Prostate gland (tissue), 2 donors: Measurements from ENCODE around the gene RAB6B. TPM values are rescaled to one million over a fixed set of nuclear protein-coding genes. Genes with fewer than 3 reads are reported as not detected.
A peak's percentile ranks its signal among the peaks of the same experiment; 100 is the strongest.

Source experiments
- DNase-seq: peaks from one replicate; pipeline ENCODE4 v3.0.0-alpha.2; 2019; ENCODE audit warnings: low spot score
- H3K27ac ChIP-seq, 2 donors: fragments of 200-600 bp; sonication (generic); 2 replicates each; pipeline ENCODE4 v1.5.1; 2017 to 2019
- H3K27me3 ChIP-seq: fragments of 200-600 bp; sonication (generic); replicated peaks from 2 replicates; pipeline ENCODE4 v1.5.1; 2019; ENCODE audit not compliant: insufficient read depth
- H3K36me3 ChIP-seq, 2 donors: fragments of 200-600 bp; sonication (generic); 1 replicate in 1 of 2; 2 replicates in 1 of 2; pipeline versions ENCODE4 v1.5.1 to v1.8.1; 2017 to 2019
- H3K4me1 ChIP-seq: fragments of 200-600 bp; sonication (generic); replicated peaks from 2 replicates; pipeline ENCODE4 v1.5.1; 2019
- H3K4me3 ChIP-seq, 2 donors: fragments of 200-600 bp; sonication (generic); 2 replicates each; pipeline ENCODE4 v1.5.1; 2017 to 2019
- H3K9me3 ChIP-seq: fragments of 200-600 bp; sonication (generic); 2 replicates; pipeline ENCODE4 v1.5.1; 2017
- CTCF ChIP-seq, 4 experiments: fragments of 200-600 bp in 2 of 4; fragments of 450-650 bp in 2 of 4; sonication (generic) in 2 of 4; IDR thresholded peaks; 1 replicate in 3 of 4; 2 replicates in 1 of 4; pipeline ENCODE4 v1.5.1; 2016 to 2019; ENCODE audit warnings: antibody characterized with exemption in 4 of 4, mild to moderate bottlenecking in 2 of 4, moderate library complexity in 2 of 4
- POLR2A ChIP-seq: fragments of 450-650 bp; IDR thresholded peaks from one replicate; pipeline ENCODE4 v1.6.1; 2016; ENCODE audit warnings: antibody characterized with exemption, mild to moderate bottlenecking
- POLR2AphosphoS5 ChIP-seq: sonication (generic); formaldehyde crosslinking; IDR thresholded peaks from one replicate; pipeline ENCODE4 v1.6.1; 2017; ENCODE audit warnings: antibody characterized with exemption
- whole genome bisulfite sequencing: methylation state at CpG from one replicate; pipeline ENCODE4 v1.1.5; 2018; 5-methylcytosine and 5-hydroxymethylcytosine counted together
- intact Hi-C: fragments of 100-400 bp; cut with DNase I; formaldehyde crosslinking; loops from one replicate; pipeline ENCODE4 v1.14.2; 2022
- total RNA-seq, 2 donors: library from RNA; depleted of rRNA; stranded (reverse); fragments of >200 nt; gene quantifications; one replicate each; pipeline ENCODE4 v1.1.0, GENCODE V29; 2016

Gene RAB6B
- total RNA-seq, 2 donors from 2014 or later = 4.5 to 7.1 TPM

- Histone ChIP-seq H3K27me3 (no peaks in the 10 kb centered on the region), H3K9me3 (no peaks in the 10 kb centered on the region), H3K36me3 (no peaks in the 10 kb centered on the region), H3K27ac (no peak overlapping the region), H3K4me1 (no peaks in the 10 kb centered on the region), H3K4me3 (no peak overlapping the region)
- intact Hi-C loops = no loop called here
- TF ChIP-seq POLR2AphosphoS5 (no peak), POLR2A (no peak), CTCF (IDR thresholded peaks at IDR 0.05) (no peak)
- WGBS = 92% methylated on average over 5 of the region's 5 CpGs
- no peak for DNase-seq
Observed at GRCh38 chr3:133901847-133902246, 6.2 kb upstream of the RAB6B start.

- no peaks in the 10 kb centered on the region for H3K27me3 ChIP-seq
- WGBS = 82% methylated on average over 1 of the region's 1 CpG
- no peak overlapping the region for H3K4me3 ChIP-seq
- no peaks in the 10 kb centered on the region for H3K4me1 ChIP-seq
- intact Hi-C loops = no loop called here
- no peak overlapping the region for H3K27ac ChIP-seq
- H3K36me3 ChIP-seq = no peaks in the 10 kb centered on the region
- DNase-seq = no peak
- TF ChIP-seq POLR2A = no peak
- TF ChIP-seq CTCF (IDR thresholded peaks at IDR 0.05) = no peak
- TF ChIP-seq POLR2AphosphoS5 = no peak
- no peaks in the 10 kb centered on the region for H3K9me3 ChIP-seq
Observed at GRCh38 chr3:133901083-133901482, 5.4 kb upstream of the RAB6B start.

- H3K9me3 ChIP-seq = no peaks in the 10 kb centered on the region
- no peak overlapping the region for H3K27ac ChIP-seq
- intact Hi-C loops = no loop called here
- TF ChIP-seq POLR2A (no peak), CTCF (IDR thresholded peaks at IDR 0.05) (no peak), POLR2AphosphoS5 (no peak)
- H3K36me3 ChIP-seq = no peaks in the 10 kb centered on the region
- H3K4me3 ChIP-seq = no peak overlapping the region
- peaks cover 5% of the 10 kb centered on the region for H3K4me1 ChIP-seq
- no peak for DNase-seq
- no peaks in the 10 kb centered on the region for H3K27me3 ChIP-seq
Observed at GRCh38 chr3:133899311-133899710, 3.6 kb upstream of the RAB6B start.

- TF ChIP-seq CTCF (IDR thresholded peaks at IDR 0.05) = no peak
- no peak for TF ChIP-seq POLR2A
- 92% methylated on average over 7 of the region's 7 CpGs for WGBS
- intact Hi-C loops = no loop called here
Observed at GRCh38 chr3:133897547-133897946, 1.9 kb upstream of the RAB6B start.

DNA sequence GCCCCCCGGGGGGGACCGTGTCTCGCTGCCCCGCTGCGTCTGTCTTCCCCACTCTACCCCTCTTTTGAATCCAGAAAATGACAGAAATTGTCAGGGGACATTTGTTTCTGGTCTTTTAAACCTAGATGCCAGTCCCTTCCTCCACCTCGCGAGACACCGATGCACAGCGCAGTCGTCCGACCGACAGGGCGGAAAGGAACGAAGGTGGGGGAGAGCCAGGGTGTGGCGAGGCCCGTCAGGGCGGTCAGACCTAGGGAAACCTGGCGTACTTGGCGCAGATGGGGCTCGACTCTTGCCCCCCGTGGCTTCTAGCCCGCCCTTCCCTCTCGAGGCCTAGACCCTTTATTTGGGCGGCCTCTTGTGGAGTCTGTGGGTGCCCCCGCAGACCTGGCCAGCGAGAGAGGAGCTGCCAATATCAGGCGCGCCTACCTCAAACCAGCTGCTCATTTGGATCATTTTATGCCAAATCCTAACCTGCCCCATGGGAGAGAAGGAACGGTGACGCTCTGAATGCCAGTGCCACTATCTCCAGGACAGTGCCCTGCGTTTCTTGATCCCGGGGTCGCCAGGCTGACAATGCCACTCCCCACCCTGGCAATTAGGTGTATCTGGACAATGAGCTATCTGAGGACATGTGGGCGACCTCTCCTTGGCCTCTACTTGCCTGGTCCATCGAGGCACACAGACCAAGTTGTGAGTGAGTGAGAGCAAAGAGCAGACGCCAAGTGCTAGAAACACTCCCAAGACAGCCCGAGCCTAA is 500 bp upstream of the RAB6B start:
- H3K4me3 ChIP-seq = peak overlapping the region; percentile 57
- H3K4me1 ChIP-seq = peaks cover 5% of the 10 kb centered on the region
- no peak for TF ChIP-seq CTCF (IDR thresholded peaks at IDR 0.05)
- TF ChIP-seq POLR2A = no peak
- TF ChIP-seq POLR2AphosphoS5 = no peak
- no peak for DNase-seq
- no peaks in the 10 kb centered on the region for H3K36me3 ChIP-seq
- peak overlapping the region in 1 of 2 donors; percentile 28 for H3K27ac ChIP-seq
- intact Hi-C loops = no loop called here
- H3K27me3 ChIP-seq = no peaks in the 10 kb centered on the region
- 15% methylated on average over 35 of the region's 37 CpGs for WGBS
- no peaks in the 10 kb centered on the region for H3K9me3 ChIP-seq

More at GRCh38 chr3:133897547-133897946, 1.9 kb upstream of the RAB6B start:
- no peaks in the 10 kb centered on the region for H3K36me3 ChIP-seq
- H3K4me3 ChIP-seq = no peak overlapping the region
- no peaks in the 10 kb centered on the region for H3K27me3 ChIP-seq
- no peak overlapping the region for H3K27ac ChIP-seq
- no peaks in the 10 kb centered on the region for H3K9me3 ChIP-seq
- no peak for DNase-seq
- peaks cover 5% of the 10 kb centered on the region for H3K4me1 ChIP-seq
